GM21528 (cell line): ENCODE data around the gene DGKQ.
"Not testable (repeated sequence)": the region's sequence is repeated elsewhere in the genome, so short reads cannot be mapped to it uniquely, and the experiment has no call there.

ENCODE experiments used
- ATAC-seq: cut with Tn5 transposase; IDR thresholded peaks from one replicate; pipeline ENCODE4 v1.9.1; 2021; ENCODE audit warnings: mild to moderate bottlenecking, moderate library complexity; ENCODE audit not compliant: unreplicated experiment, low FRiP score

Gene DGKQ

DNA sequence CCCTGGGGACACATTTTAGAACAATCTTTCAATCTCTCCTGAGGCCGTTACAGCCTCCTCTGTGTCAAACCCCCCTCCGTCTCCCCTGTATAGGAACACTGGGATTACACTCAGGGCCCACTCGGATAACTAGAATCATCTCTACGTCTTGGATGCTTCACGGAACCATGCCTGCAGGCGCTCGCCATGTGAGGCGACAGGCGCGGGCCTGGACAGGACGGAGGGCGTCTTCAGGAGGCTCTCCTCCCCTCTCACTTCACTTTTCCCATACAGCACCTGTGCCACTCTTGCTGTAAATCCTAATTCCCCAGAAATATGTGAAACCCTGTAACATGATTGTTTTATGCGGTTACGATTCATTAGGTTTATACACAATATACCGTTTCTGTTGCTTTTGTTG is 9.4 kb upstream of the DGKQ start:
- no peak for ATAC-seq

DNA sequence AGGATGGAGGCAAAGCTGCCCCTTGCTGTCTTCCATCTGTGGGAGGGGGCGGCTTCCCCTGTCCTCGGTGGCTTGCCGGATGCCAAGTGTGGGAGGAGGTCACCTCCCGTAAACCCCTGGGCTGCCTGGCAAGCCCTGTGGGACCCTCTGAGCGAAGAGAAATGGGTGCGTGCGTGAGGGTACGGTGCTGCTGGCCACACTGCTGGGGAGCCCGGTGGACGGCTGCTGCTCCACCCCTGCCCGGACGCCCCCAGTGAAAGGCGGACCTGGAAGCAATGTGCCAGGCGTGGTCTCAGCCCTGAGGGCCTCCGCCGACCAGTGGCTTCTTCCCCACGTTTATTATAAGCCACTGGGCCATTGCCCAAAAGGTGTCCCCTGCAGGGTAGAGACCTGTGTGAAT is 8.9 kb upstream of the DGKQ start:
- ATAC-seq = no peak

DNA sequence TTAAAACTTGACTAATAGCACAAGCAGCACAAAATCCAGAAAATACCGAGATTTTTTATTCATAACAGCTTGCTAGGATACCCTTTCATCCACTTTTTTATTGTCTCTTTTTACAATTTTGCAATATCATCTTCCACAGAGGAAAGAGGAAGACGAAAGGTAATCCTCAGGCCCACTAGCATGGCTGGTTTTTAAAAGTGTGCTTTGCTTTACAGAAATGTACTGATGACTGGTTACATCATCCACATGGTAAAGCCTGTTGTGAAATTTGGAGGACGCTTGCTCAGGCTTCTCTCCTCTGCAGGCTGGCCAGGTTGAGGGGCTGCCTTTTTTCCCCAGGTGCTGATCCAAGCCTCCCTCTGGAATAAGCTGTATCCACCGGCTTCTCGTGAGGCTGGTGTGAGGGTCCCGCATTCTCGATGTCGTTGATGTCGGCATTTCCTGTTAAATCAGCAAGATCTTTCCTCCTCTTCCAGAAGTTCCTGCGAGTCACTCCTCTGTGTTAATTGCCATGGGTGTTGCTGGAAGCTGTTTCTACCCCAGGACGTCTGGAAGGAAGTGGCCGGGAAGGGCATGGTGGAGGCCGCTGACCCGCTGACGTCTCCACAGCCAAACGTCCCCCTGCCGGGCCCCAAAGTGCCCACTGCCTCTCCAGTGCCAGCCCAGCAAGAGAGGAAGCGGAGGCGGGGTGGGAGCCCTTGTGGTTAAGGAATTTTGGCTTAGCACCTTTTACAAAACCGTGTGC is 5.8 kb upstream of the DGKQ start:
- ATAC-seq = no peak

DNA sequence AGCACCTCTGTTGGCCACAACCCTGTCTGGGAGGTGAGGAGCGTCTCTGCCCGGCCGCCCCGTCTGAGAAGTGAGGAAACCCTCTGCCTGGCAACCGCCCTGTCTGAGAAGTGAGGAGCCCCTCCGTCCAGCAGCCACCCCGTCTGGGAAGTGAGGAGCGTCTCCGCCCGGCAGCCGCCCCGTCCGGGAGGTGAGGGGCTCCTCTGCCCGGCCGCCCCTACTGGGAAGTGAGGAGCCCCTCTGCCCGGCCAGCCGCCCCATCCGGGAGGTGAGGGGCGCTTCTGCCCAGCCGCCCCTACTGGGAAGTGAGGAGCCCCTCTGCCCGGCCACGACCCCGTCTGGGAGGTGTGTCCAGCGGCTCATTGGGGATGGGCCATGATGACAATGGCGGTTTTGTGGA is 2.6 kb upstream of the DGKQ start:
- ATAC-seq = not testable (repeated sequence)

DNA sequence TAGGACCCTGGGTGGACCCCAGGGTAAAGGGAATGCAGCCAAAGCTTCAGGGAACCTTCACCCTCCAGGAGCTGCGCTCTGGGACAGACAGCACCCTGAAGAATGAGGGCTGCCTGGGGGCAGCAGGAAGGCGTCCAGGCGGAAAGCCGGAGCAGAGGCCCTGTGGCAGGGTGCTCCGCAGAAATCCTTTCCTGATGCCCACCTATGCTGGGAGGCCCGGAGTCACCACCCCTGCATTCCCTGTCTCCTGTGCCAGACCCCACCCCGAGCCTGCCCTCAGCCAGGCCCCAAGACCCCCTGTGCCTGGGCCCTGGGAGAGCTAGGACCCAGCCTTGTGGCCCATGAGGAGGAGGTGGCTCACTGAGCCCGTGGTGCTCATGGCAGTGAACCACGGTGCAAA is 1.3 kb upstream of the DGKQ start:
- ATAC-seq = no peak

DNA sequence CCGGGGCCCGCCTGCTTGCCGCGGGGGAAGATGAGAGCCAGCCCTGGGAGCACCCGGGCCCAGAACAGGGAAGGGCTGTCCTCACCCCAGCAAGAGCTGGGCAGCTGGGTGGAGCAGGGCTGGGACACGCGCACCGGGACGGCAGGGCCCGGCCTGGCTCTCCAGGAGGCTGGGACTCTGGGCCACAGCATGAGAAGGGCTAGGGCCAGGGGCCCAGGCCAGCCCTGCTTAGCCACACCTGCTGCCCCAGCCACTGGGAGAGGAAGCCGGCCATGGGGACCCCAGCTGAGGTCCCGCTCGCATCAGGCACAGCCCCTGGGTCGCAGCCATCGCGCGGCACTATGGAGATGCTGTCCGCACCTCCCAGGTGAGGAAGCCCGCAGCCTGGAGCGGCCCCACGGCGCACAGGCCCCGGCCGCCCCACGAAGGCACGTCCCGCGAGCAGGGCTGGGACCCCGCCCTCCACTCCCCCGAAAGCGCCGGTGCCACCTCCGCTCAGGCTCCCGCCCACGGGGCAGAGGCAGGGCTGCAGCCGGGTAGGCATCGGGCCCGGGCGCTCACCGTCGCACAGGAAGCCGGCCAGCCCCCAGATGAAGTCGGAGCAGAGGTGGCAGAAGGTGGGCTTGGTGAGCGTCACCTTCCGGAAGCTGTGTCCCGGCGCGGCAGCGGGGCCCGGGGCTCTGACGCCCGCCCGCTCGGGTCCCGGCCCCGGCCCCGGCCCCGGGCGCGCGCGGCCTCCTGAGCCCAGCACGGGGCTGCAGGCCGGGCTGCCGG is 531 bp downstream of the DGKQ start:
- peak; percentile 53 for ATAC-seq

DNA sequence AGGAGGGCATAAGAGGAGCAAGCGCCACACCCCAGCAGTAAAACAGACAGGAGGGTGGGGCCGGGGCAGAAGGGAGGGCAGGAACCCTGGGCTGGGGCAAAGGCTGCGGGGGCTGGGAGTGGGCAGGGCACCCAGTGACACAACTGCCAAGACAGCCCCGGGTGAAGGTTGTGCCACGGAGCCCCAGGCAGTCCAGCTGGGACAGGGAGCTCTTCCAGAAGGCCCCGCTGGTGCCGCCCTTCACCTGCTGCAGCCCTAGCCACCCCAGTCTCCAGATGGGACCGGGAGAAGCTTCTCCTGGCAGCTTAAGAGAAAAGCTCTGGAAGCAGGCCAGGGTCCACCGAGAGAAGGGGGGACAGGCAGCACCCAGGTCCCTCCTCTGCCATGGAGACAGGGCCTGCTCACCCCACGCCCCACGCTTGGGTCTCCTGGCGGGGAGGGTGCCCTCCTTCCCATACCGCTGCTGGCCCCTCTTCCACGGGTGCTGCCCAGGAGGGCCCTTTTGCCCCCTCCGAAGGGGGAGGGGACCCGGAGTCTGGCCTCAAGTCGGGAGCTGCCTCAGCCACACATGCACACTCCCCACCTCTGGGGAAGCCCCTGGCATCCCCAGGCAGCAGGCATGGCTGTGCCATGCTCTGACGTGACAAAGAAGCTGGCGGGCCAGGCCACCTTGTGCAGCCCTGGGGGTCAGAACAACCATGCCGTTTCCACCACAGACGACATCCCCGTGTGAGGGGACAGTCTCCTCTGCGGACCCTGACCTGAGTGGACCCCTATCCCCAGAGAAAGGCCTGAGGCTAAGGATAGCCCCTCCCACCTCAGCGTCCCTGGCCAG is 1.5 kb downstream of the DGKQ start:
- ATAC-seq = no peak

DNA sequence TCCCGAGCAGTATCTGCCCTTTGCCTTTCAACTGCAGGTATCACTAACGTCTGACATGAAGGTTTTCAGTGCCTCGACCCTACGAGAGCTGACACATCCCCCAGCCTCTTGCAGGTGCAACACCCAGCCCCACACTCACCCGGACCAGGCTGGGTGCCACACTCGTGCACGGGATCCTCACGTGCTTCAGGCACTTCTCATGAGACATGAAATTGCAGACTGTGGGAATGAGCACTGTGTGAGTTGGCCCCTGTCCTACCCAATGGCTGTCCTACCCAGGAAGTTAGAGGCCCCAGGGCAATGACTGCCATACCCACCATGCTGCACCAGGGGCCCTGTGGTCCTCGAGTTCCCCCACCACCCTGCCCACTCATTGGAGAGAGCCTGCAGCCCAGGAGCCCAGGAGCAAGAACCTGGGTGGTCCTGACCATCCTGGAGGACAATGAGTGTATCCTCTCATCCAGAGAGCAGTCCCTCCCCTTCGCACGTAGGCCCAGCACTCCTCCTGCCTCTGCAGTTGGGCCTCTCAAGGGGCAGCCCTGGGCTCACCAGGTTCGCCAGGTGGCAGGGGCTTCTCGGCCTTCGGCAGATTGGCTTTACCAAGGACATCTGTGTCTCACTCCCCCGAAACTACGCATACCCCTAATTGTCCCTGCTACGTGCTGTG is 2.4 kb downstream of the DGKQ start:
- no peak for ATAC-seq

DNA sequence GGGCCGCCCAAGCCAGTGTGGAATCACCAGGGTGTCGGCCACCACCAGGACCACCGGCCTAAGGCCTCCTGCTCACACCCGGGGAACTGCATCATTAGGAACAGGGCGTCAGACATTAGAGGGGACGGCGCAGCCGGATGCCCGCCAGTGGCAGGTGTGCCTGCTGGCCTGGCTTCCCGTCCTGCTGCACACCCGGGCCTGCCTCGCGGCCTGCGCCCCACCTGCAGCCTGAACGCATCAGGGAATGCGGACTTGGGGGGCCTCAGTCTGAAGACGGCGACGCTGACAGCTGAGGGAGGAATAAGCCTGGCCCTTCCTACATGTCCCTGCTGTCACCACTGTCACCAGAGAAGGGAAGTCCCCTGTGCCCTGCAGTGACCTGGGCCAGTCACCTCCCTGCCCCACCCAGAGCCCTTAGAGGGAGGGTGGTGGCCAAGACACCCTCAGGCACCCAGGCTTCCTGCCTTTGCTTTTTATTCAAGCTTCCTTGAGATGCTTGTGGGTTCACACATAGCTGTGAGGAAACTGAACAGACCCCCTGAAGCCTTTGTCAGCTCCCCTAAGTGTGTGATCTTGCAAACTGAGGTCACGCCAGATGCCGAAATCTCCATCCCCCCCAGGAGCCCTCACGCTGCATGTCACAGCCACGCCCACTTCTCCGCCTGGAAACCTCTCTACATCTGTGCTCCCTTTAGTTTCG is 3.2 kb downstream of the DGKQ start:
- ATAC-seq = no peak

DNA sequence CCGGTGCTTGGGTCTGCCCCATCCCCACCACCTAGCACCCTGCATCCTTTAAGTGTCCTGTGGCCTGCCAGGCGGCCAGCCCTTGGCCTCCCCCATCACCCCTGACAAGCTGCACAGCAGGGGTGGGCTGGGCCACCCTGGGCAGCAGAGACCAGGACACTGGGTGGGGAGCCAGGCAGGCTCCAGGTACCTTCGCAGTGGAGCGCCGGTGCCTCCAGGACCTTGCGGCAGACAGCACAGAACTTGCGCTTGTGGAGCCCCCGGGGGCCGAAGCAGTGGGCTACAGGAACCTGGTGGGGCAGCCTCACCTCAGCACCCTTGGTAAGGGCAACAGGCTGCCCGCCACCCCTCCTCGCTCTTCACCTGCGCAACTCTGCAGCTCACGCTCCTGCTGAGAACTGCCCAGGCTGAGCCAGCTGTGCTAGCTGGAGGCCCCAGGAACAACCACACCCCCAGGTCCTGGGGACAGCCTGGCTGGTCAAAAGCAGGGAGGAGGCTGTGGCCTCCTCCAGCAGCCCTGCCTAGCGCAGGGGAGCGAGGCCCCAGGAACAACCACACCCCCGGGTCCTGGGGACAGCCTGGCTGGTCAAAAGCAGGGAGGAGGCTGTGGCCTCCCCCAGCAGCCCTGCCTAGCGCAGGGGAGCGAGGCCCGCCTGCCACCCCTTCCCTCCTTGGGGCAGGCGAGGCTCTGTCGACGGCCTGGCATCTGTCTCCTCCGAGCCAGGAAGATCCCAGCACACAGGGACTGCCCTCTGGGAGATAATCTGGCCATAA is 4.6 kb downstream of the DGKQ start:
- ATAC-seq = no peak

DNA sequence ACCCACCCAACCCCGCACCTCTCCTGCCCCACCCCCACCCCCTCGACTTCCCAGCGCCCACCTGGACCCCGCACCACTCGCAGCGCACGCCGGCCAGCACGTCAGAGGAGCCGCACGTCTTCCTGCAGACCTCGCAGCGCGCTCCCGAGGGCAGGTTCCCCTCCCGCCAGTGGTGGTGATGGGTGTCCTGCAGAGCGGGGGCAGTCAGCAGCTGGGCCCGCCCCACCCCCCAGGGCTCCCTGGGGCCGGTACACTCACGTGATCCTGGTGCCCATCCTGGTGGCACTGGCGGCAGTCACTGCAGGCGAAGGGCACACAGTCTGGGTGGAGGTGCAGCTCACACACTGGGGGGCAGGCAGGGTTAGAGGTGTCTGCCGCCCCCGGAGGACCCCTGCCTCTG is 5.1 kb downstream of the DGKQ start:
- ATAC-seq = no peak

DNA sequence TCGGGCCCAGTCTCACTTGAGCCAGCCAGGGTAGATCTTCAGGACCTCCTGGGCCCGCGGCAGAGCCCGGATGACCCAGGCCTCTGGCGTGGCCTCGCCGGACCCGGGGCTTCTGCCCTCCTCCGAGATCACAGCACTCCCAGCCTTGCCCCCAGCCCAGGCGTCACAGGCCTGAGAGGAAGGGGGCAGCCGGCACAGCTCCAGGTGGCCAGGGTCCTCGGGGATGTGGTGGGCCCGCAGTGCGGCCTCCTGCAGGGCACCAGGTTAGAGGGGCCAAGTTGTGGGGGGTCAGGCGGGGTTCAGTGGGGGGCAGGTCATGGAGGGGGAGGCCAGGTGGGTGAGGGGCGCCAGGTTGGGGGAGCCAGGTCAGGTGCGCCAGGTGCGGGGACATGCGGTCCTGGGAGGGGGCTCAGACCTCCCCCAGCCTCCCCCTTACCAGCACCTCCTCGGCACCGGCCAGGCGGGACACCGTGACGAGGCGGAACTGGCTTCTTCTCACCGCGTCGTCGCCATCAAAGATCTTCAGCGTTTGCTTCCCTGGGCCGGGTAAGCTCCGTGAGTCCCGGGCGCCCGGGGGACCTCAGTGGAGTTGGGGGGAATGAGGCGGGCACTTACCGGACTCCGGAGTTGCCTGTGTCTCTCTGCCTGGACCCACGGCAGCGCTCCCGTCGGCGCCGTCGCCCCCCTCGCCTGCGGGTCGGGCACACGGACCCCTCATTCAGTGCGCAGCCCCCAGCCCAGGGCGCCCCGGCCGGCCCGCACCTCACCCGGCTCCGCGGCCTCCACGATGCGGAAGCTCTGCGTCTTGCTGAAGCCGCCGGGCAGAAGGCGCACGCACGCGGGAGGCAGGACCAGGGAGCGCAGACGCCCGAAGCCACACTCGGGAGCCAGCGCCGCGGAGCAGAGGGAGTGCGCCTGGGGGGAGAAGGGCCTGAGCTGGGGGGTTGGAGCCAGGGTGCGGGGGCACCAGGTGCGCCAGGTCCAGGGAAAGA is 6.0 kb downstream of the DGKQ start:
- no peak for ATAC-seq

DNA sequence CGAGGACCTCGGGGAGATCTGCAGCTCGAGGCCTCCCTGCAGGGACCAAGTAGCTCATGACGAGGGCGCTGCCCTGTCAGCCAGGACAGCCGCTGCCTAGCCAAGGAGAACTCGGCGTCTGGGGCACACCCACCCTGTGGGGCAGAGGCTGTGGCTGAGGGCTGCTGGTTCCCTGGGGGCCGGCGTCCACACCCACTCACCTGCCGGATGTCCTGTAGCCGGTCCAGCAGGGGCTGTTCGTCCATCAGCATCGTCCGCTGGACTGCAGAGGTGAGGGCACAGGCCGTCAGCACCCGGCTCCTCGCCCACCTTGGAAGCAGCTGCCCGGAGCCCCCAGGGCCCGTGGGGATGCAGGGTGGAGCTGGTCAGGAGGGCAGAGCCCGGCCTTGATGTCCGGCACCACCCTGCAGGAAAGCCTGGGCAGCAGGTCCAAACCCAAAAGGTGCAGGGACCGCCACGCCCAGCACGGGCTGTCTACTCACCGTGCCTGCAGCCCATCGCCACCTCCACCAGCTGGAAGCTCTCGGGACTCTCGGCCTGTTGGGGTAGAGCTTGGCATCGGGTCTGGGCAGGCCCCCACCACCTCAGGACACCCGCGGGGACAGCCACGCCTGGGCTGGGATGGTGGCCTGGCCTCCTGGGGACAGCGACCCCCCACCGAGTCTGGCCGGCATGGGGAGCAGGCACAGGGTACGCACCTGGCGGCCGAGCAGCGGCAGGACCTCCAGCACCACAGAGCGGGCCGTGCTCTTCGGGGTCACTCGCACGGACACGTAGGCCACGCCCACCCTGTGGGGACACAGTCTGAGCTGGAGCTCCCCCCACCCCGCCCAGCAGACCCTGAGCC is 6.9 kb downstream of the DGKQ start:
- no peak for ATAC-seq

DNA sequence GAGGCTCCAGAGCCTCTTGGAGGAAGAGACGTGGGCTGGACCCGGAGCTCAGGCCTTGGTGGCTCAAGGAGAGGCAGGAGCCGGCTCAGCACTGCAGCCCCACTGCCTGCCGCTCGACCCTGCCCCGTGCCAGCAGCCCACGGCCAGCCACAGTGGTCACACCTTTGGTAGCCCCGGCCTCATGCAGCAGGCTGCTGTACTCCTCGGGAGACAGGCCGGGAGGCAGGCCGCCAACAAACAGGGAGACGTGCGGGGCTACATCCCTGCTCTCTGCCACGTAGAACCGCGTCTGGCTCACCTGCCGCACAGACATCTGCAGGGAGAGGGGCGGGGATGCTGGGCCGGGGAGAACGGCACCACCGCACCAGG is 7.6 kb downstream of the DGKQ start:
- no peak for ATAC-seq

DNA sequence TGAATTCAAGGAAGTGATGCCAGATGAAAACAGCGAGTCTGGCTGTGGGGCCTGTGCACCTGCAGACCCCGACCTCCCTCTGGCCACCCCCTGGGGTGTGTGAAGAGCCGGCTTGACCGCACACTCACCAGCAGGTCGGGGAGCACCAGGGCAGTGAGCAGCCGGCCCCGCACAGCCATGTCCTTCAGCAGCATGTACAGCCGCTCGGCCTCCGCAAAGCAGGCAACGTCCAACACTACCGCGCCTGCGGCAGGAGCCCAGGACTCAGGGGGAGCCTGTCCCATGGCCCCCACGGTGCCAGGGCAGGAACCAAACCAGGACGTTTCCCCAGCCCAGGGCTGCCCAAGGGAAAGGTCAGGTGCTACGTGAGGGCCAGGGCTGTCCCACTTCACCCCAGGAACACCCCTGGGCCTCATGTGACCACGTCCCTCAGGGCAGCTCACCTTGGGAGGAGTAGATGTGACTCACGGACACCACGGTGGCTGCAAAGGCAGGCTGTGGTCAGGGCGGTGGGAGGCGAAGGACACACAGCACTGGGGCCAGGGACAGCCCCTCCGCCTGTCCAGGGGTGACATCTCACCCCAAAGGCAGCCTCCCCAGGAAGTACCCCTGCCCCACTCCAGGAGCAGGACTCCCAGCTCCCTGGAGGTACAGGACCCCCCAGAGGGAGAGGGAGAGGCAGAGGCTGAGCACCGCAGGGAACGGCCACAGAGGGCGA is 8.2 kb downstream of the DGKQ start:
- ATAC-seq = no peak

DNA sequence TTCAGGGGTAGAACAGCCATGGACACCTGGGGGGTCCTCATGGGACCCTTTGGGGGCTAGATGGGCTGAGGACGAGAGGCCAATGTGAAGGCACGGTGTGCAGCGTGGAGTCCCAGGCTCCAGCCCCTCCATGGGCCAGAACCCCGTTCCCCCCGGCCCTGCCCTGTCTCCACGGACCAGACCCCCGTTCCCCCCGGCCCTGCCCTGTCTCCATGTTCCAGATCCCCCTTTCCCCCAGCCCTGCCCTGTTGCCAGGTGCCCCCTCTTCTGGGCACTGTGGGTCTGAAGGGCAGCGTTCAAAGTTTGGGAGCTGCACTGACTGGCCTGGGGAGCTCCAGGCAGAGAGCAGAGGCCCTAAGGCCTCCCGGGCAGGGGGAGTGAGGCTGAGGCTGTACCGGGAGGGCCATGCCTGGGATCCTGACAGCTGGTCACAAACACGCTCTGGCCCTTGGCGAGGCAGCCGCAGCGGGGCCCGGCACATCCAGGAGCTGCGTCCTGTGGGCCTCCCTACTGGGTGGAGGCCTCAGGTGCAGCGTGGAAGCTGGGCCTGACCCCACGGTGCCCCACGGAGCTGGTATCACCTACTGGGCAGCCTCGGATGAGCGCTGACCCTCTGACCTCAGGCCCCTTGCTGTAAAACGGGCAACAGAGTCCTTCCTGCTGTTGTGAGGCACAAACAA is 8.9 kb downstream of the DGKQ start:
- no peak for ATAC-seq
